GM19099 (cell line): ENCODE measurements around the gene EFS.

Experiments used
- POLR2A ChIP-seq: IDR thresholded peaks from 3 replicates; pipeline ENCODE4 v1.6.1; 2011; ENCODE audit warnings: low read depth; ENCODE audit not compliant: insufficient read length; ENCODE audit errors: extremely low read depth

EFS gene

GRCh38 chr14:23335623-23336022 is 29.3 kb downstream of the EFS start:
- no peak for TF ChIP-seq POLR2A

- TF ChIP-seq POLR2A, result no peak
Observed at GRCh38 chr14:23327947-23328744, 36.8 kb downstream of the EFS start.

- TF ChIP-seq POLR2A, result peak; percentile 27
Observed at GRCh38 chr14:23326491-23327332, 38.3 kb downstream of the EFS start.

- no peak for TF ChIP-seq POLR2A
Observed at GRCh38 chr14:23324993-23325392, 40.0 kb downstream of the EFS start.

- no peak for TF ChIP-seq POLR2A
Observed at GRCh38 chr14:23324455-23324846, 40.5 kb downstream of the EFS start.

- TF ChIP-seq POLR2A, result no peak
Observed at GRCh38 chr14:23323838-23324454, 41.0 kb downstream of the EFS start.

GRCh38 chr14:23322568-23323517 is 42.1 kb downstream of the EFS start:
- no peak for TF ChIP-seq POLR2A

GRCh38 chr14:23321572-23322547 is 43.1 kb downstream of the EFS start:
- peak; percentile 19 for TF ChIP-seq POLR2A

GRCh38 chr14:23320584-23321571 is 44.1 kb downstream of the EFS start, which contains the start of gene PABPN1:
Gene PABPN1 (plus strand): TSS chr14:23321457. CDS start chr14:23321470, 13 bp downstream.
- TF ChIP-seq POLR2A, result peak; percentile 72

GRCh38 chr14:23319746-23320583 is 45.0 kb downstream of the EFS start:
- no peak for TF ChIP-seq POLR2A

- no peak for TF ChIP-seq POLR2A
Observed at GRCh38 chr14:23316300-23316699, 48.7 kb downstream of the EFS start.

- no peak for TF ChIP-seq POLR2A
Observed at GRCh38 chr14:23310546-23310945, 54.4 kb downstream of the EFS start.
